Stimulated activated CD8-positive, alpha-beta memory T cell treated with anti-CD3 and anti-CD28 coated beads, Interleukin-12 subunit alpha, Interleukin-12 subunit beta, amount 100 ng/mL, for 1 hour (primary cell): Measurements from ENCODE around the gene MAGI1.
"Not testable (repeated sequence)": the region's sequence is repeated elsewhere in the genome, so short reads cannot be mapped to it uniquely, and the experiment has no call there.

Source experiments
- DNase-seq: peaks from one replicate; pipeline ENCODE4 v3.0.0-alpha.2; 2020; ENCODE audit warnings: low read depth

MAGI1 gene

DNA sequence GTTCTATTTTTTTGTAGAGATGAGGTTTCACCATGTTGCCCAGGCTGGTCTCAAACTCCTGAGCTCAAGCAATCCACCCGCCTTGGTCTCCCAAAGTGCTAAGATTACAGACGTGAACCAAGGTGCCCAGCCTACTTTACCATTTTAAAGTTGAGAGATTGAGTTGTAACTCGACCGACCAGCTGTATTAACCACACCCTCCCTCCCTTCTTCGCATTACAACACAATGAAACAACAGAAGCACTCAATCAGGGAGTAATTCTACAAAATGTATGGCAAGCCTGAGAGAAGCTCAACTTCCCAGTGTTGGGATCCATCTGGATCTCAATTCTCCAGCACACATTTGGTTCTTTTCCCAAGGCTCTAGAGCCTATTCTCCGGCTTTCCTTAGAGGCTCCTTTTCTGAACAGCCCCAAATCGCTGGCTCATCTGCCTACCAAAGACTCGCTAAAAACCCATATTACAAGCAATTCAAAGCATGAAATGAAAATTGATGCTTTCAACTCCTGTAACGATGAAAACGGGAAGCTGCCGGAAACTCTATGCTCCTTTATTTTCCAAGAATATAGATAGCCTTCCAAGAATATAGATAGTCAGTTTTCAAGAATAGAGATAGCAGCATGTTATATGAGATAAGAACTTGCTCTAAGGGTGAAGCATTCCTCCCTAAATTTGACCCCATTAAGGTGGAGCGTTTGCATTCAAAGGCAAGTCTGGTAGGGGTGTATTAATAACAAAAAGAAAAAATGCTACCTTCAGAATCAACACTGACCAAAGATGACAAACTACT, 450.9 kb downstream of the MAGI1 start:
- DNase-seq, result no peak

DNA sequence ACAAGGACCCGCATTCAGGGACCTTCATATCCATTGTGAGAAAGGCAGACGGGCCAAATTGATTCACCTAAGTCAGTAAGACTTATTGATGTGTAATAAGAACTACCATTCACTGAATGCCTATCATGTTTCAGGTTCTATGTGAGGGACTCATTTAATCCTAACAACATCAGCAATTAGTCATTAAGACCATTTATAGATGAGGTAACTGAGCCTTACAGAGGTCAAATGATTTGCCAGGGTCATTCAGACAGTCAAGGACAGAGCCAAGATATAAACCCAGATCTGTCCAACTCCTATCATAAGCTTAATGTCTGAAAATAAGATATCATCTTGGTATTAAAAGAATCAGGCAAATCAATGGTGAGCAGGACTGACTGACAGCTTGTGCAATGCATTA, 453.8 kb downstream of the MAGI1 start:
- DNase-seq, result no peak

- no peak for DNase-seq
Measured at GRCh38 chr3:65584002-65584401, 454.7 kb downstream of the MAGI1 start.

DNA sequence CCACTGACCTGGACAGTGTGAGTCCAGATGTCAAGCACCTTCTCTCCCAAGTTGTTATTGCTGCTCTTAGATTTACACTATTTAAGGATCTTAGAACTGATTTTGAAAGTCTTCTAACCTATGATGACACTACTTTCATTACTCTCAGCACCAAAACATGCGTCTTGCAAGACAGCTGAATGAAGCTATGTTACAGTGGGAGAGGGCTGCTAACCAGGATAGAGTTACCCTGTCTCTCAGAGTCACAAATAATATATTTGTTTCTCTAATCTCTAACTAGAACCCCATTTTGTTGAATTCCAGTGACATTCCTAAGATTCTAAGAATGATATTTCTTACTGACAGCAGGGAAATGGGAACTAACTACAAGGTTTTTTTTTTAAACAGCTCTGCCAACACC, 455.5 kb downstream of the MAGI1 start:
- no peak for DNase-seq

GRCh38 chr3:65582012-65582717, 456.6 kb downstream of the MAGI1 start:
- DNase-seq, result no peak

DNA sequence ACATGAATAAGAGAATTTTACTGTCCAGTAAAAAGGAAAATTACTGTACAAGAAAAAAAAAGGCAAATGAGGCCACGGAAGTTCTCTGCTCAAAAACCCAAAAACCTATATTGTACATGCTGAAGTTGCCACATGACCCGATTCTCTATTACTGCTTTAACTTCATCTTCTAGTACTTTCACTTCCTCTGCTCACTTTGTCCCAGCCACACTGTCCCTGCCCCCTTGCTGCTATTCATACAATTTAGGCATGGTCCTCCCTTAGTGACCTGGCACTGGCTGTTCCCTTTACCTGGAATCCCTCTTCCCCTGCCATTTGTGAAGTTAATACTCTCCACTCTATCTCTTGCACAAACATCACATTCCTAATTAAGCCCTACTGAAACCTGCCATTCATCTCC, 457.4 kb downstream of the MAGI1 start:
- DNase-seq, result no peak

DNA sequence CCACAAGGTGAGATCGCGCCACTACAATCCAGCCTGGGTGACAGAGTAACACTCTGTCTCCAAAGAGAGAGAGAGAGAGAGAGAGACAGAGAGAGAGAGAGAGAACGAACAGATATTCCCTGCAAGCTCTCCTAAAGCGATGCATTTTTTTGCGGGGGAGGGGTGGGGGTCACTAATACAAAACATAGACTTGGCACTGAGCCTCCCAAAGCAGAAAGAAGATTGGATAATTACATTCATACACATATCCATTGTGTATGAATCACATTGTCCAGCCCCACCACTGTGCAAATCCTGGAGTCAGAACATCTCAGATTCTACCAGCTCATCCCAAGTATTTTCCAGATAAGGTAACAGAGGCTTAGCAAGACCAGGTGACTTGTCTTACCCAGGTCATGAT, 459.9 kb downstream of the MAGI1 start:
- no peak for DNase-seq

GRCh38 chr3:65577843-65578430, 460.8 kb downstream of the MAGI1 start:
- no peak for DNase-seq

GRCh38 chr3:65576966-65577365, 461.8 kb downstream of the MAGI1 start:
- no peak for DNase-seq

DNA sequence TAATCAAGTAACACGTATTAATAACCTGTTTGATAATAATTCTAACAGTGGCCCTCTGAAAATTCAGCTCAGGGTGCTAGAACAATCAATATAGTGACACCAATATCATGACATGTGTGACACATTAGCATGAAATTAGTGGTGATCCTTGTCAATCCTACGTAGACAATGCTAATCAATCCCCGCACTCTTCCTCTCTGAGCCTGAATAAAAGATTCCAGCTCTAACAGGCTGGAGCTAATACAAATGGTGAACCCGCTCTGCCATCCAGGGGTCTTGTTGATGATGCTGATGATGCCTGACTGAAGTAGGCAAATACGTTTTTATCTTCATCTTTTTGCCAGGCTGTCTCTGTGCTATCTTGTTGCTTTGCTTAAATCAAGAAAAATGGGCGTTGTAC, 462.5 kb downstream of the MAGI1 start:
- no peak for DNase-seq

- DNase-seq, result no peak
Measured at GRCh38 chr3:65575376-65575840, 463.3 kb downstream of the MAGI1 start.

GRCh38 chr3:65573548-65574116, 465.1 kb downstream of the MAGI1 start:
- DNase-seq, result no peak

GRCh38 chr3:65572175-65572777, 466.4 kb downstream of the MAGI1 start:
- DNase-seq, result no peak

GRCh38 chr3:65569845-65570405, 468.8 kb downstream of the MAGI1 start:
- DNase-seq, result no peak

GRCh38 chr3:65569129-65569528, 469.6 kb downstream of the MAGI1 start:
- DNase-seq, result no peak

- no peak for DNase-seq
Measured at GRCh38 chr3:65568497-65568896, 470.2 kb downstream of the MAGI1 start.

- DNase-seq, result not testable (repeated sequence)
Measured at GRCh38 chr3:65565744-65566143, 473.0 kb downstream of the MAGI1 start.

DNA sequence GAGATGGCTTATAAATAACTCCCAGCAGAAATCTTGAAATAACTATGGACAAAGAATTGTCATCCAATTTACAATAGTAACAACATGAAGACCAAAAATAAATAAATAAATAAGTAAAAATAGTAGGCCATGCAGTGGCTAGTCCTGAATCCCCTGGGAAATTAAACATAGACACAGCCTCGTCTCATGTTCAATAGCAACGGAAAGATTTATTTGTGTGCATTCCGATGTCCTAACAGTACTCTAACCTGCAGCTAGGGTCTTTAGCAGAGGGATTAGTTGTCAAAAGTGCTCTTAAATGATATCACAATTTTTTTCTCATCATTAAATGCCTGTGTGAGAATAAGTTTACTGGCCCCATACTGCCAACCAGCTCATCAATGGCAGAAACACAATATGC, 474.2 kb downstream of the MAGI1 start:
- DNase-seq, result no peak

DNA sequence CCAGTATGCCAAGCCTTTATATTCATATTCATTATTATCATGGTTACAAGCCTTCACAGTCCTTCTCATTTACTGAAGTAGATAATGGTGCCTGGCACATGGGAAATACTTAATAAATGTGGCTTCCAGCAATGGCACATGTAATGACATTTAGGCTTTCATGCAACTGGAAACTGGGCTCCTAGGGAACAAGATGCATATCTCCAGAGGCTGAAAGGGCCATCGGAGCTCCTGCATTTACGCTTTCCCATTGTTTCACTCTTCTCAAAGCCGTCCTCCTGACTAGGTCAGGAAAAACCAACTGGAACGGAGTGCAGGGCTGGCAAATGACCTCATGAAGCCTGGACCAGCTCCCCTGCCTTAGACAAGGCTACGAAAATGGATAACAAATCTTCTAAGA, 474.9 kb downstream of the MAGI1 start:
- no peak for DNase-seq

DNA sequence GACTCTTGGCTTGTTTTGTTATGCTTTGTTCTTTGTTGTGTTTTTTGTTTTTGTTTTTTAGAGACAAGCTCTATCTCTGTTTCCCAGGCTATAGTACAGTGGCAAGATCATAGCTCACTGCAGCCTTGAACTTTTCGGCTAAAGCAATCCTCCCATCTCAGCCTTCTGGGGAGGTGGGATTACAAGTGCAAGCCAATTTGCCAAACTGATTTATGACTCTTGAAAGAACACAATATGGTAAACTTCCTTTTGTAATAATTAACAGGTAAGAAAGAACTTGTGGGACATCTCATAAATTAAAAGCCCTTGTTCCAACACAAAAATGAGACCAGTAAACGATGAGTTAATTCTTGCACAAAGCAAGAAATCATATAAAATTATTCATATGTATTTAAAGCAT, 476.3 kb downstream of the MAGI1 start:
- no peak for DNase-seq

GRCh38 chr3:65561617-65562016, 477.1 kb downstream of the MAGI1 start:
- DNase-seq, result no peak

GRCh38 chr3:65560901-65561300, 477.8 kb downstream of the MAGI1 start:
- DNase-seq, result no peak
